GM12878 (cell line): ENCODE data around the gene CRTC3. TPM values are rescaled to one million over a fixed set of nuclear protein-coding genes. Genes with fewer than 3 reads are reported as not detected.

Source experiments
- ATAC-seq: fragments of 200-7000 bp; cut with Tn5 transposase; 3 replicates; pipeline ENCODE4 v1.9.1; 2020; ENCODE audit warnings: mild to moderate bottlenecking, moderate library complexity
- BruUV-seq: library from RNA; stranded (reverse); fragments of 400-500 nt; replicated peaks from 2 replicates; lab custom pipeline; 2021; lab: Mats Ljungman, UMichigan
- CTCF ChIA-PET: fragments of 300-600 bp; sonication (Branson Sonifier 250); formaldehyde crosslinking; extraction: SDS; loops from one replicate; lab custom pipeline; 2021; ENCODE audit warnings: inconsistent platforms; lab: Yijun Ruan, JAX
- POLR2A ChIA-PET: fragments of 350-600 bp; formaldehyde crosslinking; extraction: SDS; loops from one replicate; lab custom pipeline; 2021; ENCODE audit warnings: inconsistent platforms; lab: Charles Lee
- RAD21 ChIA-PET: fragments of 300-600 bp; sonication (Branson Sonifier 250); formaldehyde crosslinking; loops from one replicate; lab custom pipeline; 2023; ENCODE audit warnings: antibody characterized with exemption; ENCODE audit not compliant: unreplicated experiment; lab: Charles Lee
- SMC1A ChIA-PET: fragments of 300-600 bp; sonication (Branson Sonifier 250); formaldehyde crosslinking; loops from one replicate; lab custom pipeline; 2023; ENCODE audit not compliant: unreplicated experiment, uncharacterized antibody; lab: Charles Lee
- DNase-seq: peaks from one replicate; pipeline ENCODE4 v3.0.0-alpha.2; 2011; ENCODE audit warnings: low read depth, low spot score
- FAIRE-seq: peaks from 3 replicates; lab custom pipeline; 2011; peaks lifted over from hg19 to GRCh38; lab: Jason Lieb, UNC
- H2AFZ ChIP-seq: 2 replicates; pipeline ENCODE4 v1.6.0; 2011; ENCODE audit warnings: low read depth, low read length, control low read depth; ENCODE audit not compliant: control insufficient read depth
- H3K27ac ChIP-seq: 2 replicates; pipeline ENCODE4 v1.5.1; 2011; ENCODE audit warnings: control low read depth; ENCODE audit not compliant: control insufficient read depth, insufficient read depth
- H3K27me3 ChIP-seq, 2 experiments: replicated peaks in 1 of 2; 2 replicates each; pipeline versions ENCODE4 v1.6.0 to v1.6.1; 2011; ENCODE audit warnings: low read length in 1 of 2; ENCODE audit not compliant: control insufficient read depth in 2 of 2, insufficient read depth in 2 of 2
- H3K36me3 ChIP-seq, 2 experiments: 2 replicates each; pipeline ENCODE4 v1.5.1; 2011; ENCODE audit warnings: low read length in 1 of 2; ENCODE audit not compliant: control insufficient read depth in 2 of 2, insufficient read depth in 2 of 2
- H3K4me1 ChIP-seq: 2 replicates; pipeline ENCODE4 v1.6.1; 2011; ENCODE audit warnings: mild to moderate bottlenecking, low read length, moderate library complexity, mixed read lengths; ENCODE audit not compliant: control insufficient read depth, insufficient read depth
- H3K4me2 ChIP-seq: 2 replicates; pipeline ENCODE4 v1.6.0; 2011; ENCODE audit warnings: control low read depth; ENCODE audit not compliant: control insufficient read depth, insufficient read depth
- H3K4me3 ChIP-seq: fragments of 200-600 bp; sonication (generic); 2 replicates; pipeline ENCODE4 v1.5.1; 2016
- H3K79me2 ChIP-seq: 2 replicates; pipeline ENCODE4 v1.6.0; 2011; ENCODE audit warnings: low read length; ENCODE audit not compliant: control insufficient read depth, insufficient read depth
- H3K9ac ChIP-seq: 2 replicates; pipeline ENCODE4 v1.8.0; 2011; ENCODE audit warnings: low read length, control low read depth, mixed read lengths; ENCODE audit not compliant: control insufficient read depth, insufficient read depth
- H3K9me3 ChIP-seq: replicated peaks from 3 replicates; pipeline ENCODE4 v1.5.1; 2011; ENCODE audit warnings: mild to moderate bottlenecking, low read length; ENCODE audit not compliant: control insufficient read depth, insufficient read depth
- H4K20me1 ChIP-seq: 2 replicates; pipeline ENCODE4 v1.6.0; 2011; ENCODE audit not compliant: control insufficient read depth, insufficient read depth
- YY1 ChIP-seq: IDR thresholded peaks from 2 replicates; pipeline ENCODE4 v1.6.1; 2011; ENCODE audit warnings: low read depth, mild to moderate bottlenecking, low read length
- WGBS: methylation state at CpG from one replicate; pipeline ENCODE4 v1.1.6; 2016; ENCODE audit warnings: low lambda C conversion rate; ENCODE audit not compliant: insufficient replicate concordance, insufficient coverage; ENCODE audit errors: missing lambda C conversion rate; 5-methylcytosine and 5-hydroxymethylcytosine counted together
- in situ Hi-C: fragments of 300-500 bp; cut with MboI; formaldehyde crosslinking; loops from 9 replicates; pipeline ENCODE4 v1.14.3; 2018; ENCODE audit warnings: mixed read lengths
- intact Hi-C: fragments of 100-400 bp; cut with micrococcal nuclease; formaldehyde crosslinking; loops from one replicate; pipeline ENCODE4 v1.14.2; 2022; ENCODE audit not compliant: unreplicated experiment
- polyA plus RNA-seq, 11 experiments: library from polyadenylated mRNA; depleted of rRNA in 4 of 11; unstranded in 6 of 11; stranded (reverse) in 5 of 11; fragments of >200 nt; fragmentation: Nextera tagmentation in 4 of 11; fragmentation: Illumina TruSeq in 1 of 11; extraction: Ambion mirVana in 4 of 11; extraction: Trizol in 1 of 11; gene quantifications; 1 replicate in 1 of 11; 2 replicates in 10 of 11; pipeline versions ENCODE4 v1.2.1 to v1.2.3, GENCODE V29; 2011 to 2016; ENCODE audit warnings: inconsistent platforms in 2 of 11, missing spikeins in 2 of 11, low read depth in 1 of 11
- total RNA-seq, 4 experiments: library from RNA; depleted of rRNA in 3 of 4; stranded (reverse); fragments of >200 nt in 3 of 4; fragmentation: Illumina TruSeq in 1 of 4; extraction: Trizol in 1 of 4; gene quantifications; 2 replicates each; pipeline versions ENCODE4 v1.2.1 to v1.2.3, GENCODE V29; 2013 to 2021
- TF ChIP-seq, protein P1 (sequence below): fragments of 450-650 bp; IDR thresholded peaks from 2 replicates; pipeline ENCODE4 v1.6.1; 2016; ENCODE audit warnings: mild to moderate bottlenecking
- TF ChIP-seq, protein P2 (sequence below): fragments of 450-650 bp; IDR thresholded peaks from 2 replicates; pipeline ENCODE4 v1.6.1; 2016; ENCODE audit warnings: mild to moderate bottlenecking, moderate library complexity, borderline replicate concordance

The CRTC3 gene
- total and polyA plus RNA-seq, 10 of the 15 experiments (the other 5 are each of a cell fraction or from before 2014, with no cell fraction given) = 3.5 to 36.9 (median 18.9) TPM

DNA sequence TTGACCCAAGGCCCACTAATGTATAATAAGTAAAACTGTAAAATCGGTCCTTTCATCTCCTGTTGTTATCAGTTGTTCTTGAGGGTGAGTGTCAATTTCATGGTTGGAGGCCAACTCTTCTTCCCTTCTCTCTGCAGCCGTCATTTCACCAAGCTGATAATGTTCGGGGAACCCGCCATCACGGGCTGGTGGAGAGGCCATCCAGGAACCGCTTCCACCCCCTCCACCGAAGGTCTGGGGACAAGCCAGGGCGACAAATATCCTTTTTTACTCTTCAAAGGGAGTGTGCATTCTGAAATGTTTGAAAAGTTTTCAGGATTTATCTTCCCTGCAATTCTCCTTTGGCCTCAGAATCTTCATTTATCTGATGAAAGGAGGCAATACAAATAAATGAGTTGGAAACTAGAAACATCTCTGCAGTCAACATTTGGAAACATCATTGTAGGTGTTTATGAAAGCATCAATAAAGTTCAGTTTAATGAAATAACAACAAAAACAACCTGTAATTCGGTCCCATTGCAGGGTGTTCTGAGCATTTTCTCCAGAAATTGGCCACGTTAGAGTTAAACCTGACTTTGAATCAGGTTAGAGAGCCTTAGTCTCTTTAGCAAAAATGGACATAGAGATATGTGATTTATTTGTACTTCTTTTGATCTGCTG lies 63.9 kb downstream of the CRTC3 start:
- Histone ChIP-seq H3K79me2 (peaks cover 4% of the 10 kb centered on the region), H3K4me1 (peaks cover 59% of the 10 kb centered on the region), H3K4me2 (peak overlapping the region; percentile 81), H3K4me3 (peak overlapping the region; percentile 35; the same call in 1 of the 2 replicates), H3K9ac (peak overlapping the region; percentile 25), H2AFZ (no peak overlapping the region; the same call in 1 of the 2 replicates), H3K36me3 (peaks cover 0 to 2% of the 10 kb centered on the region in 2 experiments; a peak in 1 of 4 replicates), H3K9me3 (no peaks in the 10 kb centered on the region; the same call in 2 of the 3 replicates), H4K20me1 (no peaks in the 10 kb centered on the region), H3K27ac (peak overlapping the region; percentile 77), H3K27me3 (no peaks in the 10 kb centered on the region)
- POLR2A ChIA-PET = interaction anchor here (1.0 to 2.4 kb wide), 2 partner anchors 21 to 338 kb away, joined by 3 to 9 read pairs; no protein-coding TSS in a partner anchor
- FAIRE-seq = no peak
- ATAC-seq = no peak
- SMC1A ChIA-PET = interaction anchor here (0.6 to 3.2 kb wide), 10 partner anchors 8 to 1219 kb away, joined by 3 to 13 read pairs (median 5); no protein-coding TSS in a partner anchor
- DNase-seq = no peak
- BruUV-seq = no TSS peak
- WGBS = 3% methylated on average over 10 of the region's 10 CpGs
- RAD21 ChIA-PET = interaction anchor here (0.7 to 2.2 kb wide), 5 partner anchors 22 to 63 kb away, joined by 3 to 11 read pairs (median 4); partner anchors contain the start of gene CRTC3
- CTCF ChIA-PET = interaction anchor here (0.9 to 1.5 kb wide), 2 partner anchors 17 to 37 kb away, joined by 3 read pairs; no protein-coding TSS in a partner anchor
- intact Hi-C loops (loop anchor here (2.0 kb wide), 1 partner anchor 67 kb away; no protein-coding TSS in a partner anchor), in situ Hi-C loops (no loop called here)
- TF ChIP-seq, protein P1, sequence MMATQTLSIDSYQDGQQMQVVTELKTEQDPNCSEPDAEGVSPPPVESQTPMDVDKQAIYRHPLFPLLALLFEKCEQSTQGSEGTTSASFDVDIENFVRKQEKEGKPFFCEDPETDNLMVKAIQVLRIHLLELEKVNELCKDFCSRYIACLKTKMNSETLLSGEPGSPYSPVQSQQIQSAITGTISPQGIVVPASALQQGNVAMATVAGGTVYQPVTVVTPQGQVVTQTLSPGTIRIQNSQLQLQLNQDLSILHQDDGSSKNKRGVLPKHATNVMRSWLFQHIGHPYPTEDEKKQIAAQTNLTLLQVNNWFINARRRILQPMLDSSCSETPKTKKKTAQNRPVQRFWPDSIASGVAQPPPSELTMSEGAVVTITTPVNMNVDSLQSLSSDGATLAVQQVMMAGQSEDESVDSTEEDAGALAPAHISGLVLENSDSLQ = no peak
- TF ChIP-seq YY1 = 0 out of 2 replicates have a peak, but pooled peaks have one; percentile 15
- TF ChIP-seq, protein P2, sequence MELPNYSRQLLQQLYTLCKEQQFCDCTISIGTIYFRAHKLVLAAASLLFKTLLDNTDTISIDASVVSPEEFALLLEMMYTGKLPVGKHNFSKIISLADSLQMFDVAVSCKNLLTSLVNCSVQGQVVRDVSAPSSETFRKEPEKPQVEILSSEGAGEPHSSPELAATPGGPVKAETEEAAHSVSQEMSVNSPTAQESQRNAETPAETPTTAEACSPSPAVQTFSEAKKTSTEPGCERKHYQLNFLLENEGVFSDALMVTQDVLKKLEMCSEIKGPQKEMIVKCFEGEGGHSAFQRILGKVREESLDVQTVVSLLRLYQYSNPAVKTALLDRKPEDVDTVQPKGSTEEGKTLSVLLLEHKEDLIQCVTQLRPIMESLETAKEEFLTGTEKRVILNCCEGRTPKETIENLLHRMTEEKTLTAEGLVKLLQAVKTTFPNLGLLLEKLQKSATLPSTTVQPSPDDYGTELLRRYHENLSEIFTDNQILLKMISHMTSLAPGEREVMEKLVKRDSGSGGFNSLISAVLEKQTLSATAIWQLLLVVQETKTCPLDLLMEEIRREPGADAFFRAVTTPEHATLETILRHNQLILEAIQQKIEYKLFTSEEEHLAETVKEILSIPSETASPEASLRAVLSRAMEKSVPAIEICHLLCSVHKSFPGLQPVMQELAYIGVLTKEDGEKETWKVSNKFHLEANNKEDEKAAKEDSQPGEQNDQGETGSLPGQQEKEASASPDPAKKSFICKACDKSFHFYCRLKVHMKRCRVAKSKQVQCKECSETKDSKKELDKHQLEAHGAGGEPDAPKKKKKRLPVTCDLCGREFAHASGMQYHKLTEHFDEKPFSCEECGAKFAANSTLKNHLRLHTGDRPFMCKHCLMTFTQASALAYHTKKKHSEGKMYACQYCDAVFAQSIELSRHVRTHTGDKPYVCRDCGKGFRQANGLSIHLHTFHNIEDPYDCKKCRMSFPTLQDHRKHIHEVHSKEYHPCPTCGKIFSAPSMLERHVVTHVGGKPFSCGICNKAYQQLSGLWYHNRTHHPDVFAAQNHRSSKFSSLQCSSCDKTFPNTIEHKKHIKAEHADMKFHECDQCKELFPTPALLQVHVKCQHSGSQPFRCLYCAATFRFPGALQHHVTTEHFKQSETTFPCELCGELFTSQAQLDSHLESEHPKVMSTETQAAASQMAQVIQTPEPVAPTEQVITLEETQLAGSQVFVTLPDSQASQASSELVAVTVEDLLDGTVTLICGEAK = peak; percentile 54
